Measurements from ENCODE around the gene GABBR2. TPM values are rescaled to one million over a fixed set of nuclear protein-coding genes. Genes with fewer than 3 reads are reported as not detected.

The GABBR2 gene
- polyA plus RNA-seq, 3 donors = 1.3 to 4.7 (median 4.3) TPM

GRCh38 chr9:98726735-98727134 lies 18.0 kb upstream of the GABBR2 start:
- no peak for DNase-seq

DNA sequence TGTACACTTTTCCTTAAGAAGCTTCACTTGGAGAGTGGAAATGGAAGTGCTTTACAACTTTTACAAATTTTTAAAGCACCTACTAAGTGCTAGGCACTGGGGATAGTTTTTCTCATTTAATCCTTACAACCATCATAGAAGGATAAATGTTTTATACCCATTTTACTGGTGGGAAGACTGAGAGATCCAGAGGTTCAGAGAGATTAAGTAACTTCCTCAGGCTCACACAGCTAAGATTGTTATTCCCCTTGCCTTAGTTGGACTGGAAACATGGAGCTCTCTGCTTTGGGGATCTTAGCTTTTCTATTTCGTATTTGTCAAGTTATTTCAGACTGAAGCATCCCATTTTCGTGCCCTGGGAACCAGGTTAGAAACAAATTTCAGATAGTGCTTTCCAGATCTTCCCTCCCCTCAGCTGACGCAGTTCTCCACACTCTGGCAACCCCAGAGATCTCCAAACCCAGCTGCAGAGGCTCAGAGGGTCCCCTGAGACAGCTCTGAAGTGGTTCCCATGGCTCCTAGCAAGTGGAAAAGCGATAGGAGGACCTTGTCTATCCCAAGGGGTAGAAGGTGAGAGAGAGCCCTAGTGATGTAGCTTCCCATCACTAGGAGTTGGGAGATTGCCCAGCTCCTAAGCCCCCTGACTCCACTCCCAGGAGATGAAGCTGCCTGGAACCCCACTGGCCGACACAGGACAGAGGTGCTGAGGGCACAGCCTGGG lies 16.2 kb upstream of the GABBR2 start:
- DNase-seq = no peak

DNA sequence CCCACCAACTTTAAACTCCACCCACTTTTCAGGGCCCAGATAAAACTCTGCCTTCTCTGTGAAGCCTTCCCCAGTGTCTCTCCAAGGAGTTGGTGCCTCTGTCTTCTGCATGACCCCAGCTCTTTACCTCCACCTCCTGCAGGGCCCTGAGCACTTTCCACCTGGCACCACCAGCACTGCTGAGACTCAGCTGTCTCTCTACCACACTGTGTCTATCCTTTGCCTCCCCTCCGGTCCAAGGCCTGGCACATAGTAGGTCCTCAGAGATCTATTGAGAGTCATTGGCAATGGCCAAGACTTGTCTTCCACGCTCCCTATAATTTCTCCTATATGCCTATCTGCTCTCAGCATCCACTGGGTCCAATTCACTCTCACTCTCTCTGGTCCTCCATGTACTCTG lies 12.9 kb upstream of the GABBR2 start:
- DNase-seq = no peak

- no peak for DNase-seq
Measured at GRCh38 chr9:98720402-98720801, 11.7 kb upstream of the GABBR2 start.

- DNase-seq = no peak
Measured at GRCh38 chr9:98719055-98719454, 10.3 kb upstream of the GABBR2 start.

GRCh38 chr9:98714833-98715232 lies 6.1 kb upstream of the GABBR2 start:
- DNase-seq = no peak

GRCh38 chr9:98712987-98713386 lies 4.3 kb upstream of the GABBR2 start:
- no peak for DNase-seq

GRCh38 chr9:98709968-98710965 lies 1.5 kb upstream of the GABBR2 start:
- peak; percentile 66 for DNase-seq

DNA sequence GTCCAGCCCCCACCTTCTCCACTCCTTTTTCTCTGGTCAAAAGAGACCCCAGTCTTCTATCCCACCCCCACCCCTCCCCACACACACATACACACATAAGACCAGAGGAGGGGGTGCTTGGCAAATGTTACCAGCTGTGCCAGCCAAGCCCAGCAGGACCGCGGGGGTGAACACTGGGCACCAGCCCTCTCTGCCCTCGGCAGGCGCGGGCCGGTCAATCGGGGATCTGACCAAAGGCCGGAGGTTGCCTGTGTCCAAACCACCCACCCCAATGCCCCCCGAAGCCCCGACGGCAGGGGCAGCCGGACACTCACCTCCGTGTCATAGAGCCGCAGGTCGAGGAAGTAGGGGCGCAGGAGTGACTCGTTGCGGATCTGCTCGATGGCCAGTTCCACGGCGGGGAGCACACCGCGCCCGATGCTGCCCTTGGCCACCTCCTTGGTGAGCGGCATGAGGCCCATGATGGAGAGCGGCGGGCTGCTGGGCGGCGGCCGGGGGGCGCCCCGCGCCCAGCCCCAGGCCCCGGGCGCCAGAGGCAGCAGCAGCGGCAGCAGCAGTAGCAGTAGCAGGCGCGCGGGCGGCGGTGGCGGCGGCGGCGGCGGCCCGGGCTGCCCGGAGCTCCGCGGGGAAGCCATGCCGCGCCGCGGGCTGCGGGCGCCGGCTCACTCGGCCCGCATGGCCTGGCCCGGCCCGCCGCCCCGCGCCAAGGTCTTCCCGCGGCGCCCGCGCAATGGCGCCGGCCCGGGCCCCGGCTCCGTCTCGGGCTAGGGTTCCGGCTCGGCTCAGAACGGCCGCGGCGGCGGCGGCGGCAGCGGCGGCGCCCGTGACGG lies 417 bp downstream of the GABBR2 start:
- no peak for DNase-seq

GRCh38 chr9:98707166-98708102 lies 1.3 kb downstream of the GABBR2 start:
- DNase-seq = peak; percentile 83

- no peak for DNase-seq
Measured at GRCh38 chr9:98706651-98707165, 2.0 kb downstream of the GABBR2 start.

DNA sequence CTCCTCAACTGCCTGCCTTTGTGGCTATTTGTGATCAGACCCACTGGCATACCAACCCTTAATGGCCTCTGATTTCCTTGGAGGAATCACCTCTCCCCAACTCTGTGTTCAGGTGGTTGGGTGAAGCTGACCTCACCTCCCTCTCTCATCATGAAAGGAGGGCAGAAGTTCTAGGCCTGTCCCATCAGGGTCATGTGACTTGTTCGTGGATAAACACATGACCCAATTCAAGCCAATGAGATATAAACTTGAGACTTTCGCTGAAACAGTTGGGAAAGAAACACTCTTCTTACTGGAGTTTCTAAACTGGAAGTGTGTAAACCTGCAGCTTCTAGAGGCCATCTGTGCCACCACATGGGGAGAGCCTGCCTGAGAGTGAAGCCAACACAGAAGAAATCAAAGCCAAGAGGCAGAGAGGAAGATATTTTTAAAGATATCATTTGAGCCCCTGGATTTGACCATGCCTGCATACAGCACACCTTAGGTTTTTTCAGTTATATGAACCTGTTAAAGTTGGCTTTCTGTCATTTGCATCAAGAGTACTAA lies 5.8 kb downstream of the GABBR2 start:
- DNase-seq = no peak

GRCh38 chr9:98702340-98702739 lies 6.4 kb downstream of the GABBR2 start:
- no peak for DNase-seq

GRCh38 chr9:98701576-98701975 lies 7.2 kb downstream of the GABBR2 start:
- no peak for DNase-seq

- no peak for DNase-seq
Measured at GRCh38 chr9:98700801-98701200, 7.9 kb downstream of the GABBR2 start.

- no peak for DNase-seq
Measured at GRCh38 chr9:98698856-98699255, 9.9 kb downstream of the GABBR2 start.

DNA sequence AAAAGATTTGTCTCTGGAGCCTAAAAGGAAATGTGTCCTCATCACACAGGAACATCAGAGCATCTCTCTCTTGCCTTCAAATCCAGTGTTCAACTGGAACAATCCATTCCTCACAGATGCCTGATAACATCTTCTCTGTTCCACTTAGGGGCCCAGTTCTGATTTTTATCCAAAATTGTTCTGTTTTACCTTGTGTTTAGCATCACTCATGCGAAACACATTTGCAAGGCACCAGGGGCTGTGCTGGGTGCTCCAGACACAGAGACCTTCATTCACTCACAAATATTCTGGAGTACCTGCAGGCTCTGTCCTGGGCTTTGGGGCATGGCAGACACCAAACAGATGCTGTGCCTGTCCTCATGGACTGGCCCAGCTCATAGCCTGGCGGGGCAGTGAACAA lies 13.8 kb downstream of the GABBR2 start:
- no peak for DNase-seq

GRCh38 chr9:98692392-98692791 lies 16.3 kb downstream of the GABBR2 start:
- no peak for DNase-seq

DNA sequence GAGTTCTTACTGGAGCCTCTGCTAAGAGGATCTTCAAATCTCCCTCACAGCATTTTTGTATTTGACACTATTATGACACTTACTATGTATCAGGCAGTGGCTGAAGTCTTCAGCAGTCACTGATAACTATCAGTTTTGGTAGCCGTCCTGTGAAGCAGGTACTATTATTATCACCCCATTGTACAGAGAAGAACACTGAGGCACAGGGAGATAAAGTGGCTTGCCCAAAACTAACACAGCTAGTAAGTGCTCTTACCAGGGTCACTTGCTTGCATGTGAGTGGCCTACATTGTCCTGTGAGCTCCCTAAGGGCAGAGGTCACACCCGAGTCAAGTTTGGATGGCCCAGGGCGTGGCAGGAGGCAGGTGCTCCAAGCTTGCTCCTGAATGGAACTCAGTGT lies 16.8 kb downstream of the GABBR2 start:
- no peak for DNase-seq

- DNase-seq = no peak
Measured at GRCh38 chr9:98690686-98691085, 18.0 kb downstream of the GABBR2 start.
